CD4-positive, alpha-beta T cell treated with Interferon gamma for 1 hour (primary cell): ENCODE data around the gene CXXC1.
"Not testable (repeated sequence)": the region's sequence is repeated elsewhere in the genome, so short reads cannot be mapped to it uniquely, and the experiment has no call there.

Experiments used
- DNase-seq: peaks from one replicate; pipeline ENCODE4 v3.0.0-alpha.2; 2020

The CXXC1 gene

DNA sequence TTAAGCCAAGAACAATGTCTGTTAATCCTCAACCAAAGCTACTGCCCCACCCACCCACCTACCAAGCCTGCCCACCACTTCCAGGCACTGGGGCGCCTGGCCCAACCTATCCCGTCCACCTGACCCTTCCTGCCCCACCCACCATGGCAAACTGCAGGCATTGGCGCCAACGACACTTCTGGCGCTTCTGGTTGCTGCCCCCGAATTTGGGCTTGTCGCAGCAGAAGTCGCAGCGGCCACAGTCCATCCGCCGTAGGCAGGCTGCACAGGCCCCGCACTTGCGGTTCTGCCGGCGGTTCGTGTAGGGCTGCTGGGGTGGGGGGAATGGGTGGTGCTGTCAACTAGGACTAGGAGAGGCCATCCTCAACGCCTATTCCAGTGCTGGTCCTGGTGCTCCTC, 13.4 kb downstream of the CXXC1 start:
- DNase-seq: no peak

GRCh38 chr18:50273203-50274043, 14.1 kb downstream of the CXXC1 start:
- DNase-seq: no peak

- DNase-seq: no peak
Observed at GRCh38 chr18:50272568-50272967, 14.9 kb downstream of the CXXC1 start.

DNA sequence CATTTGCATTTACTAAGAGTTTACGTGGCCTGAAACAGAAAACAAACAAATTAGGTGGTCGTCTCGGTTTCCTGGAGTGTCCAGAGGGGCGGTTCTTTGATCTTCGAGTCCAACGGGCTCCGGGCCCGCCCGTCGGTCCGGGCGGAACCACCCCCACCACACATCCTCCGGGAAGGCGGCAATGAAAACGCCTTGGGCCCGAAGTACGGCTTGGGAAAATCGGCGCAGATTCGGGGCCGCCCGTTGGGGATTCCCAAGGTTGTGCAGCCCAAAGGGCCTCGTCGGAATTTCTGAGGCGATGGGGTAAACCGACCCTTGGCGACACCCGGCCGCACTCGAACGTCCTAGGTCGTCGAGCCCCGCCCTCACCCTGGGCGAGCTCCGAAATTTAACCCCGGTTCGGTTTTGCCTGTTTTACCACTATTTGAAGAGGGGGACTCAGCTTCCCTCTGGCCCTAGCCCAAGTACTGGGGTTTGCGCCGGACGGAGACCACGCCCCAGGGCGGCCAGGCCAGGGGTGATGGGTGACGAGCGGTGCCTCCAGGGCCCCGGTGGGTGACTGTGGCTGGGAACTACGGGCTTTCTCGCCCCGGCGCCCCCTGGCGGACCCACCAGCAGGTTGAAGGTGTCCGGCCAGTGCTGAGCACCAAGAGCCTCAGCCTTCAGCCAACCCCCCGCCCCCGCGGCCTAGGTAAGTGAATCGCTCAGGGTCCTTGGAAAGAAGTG, 19.3 kb downstream of the CXXC1 start:
- DNase-seq: peak; percentile 80

GRCh38 chr18:50266248-50266704, 21.2 kb downstream of the CXXC1 start, which contains the start of gene CFAP53:
Gene CFAP53 (minus strand): TSS chr18:50266495. CDS start chr18:50266404, 91 bp downstream.
- peak; percentile 89 for DNase-seq

GRCh38 chr18:50262977-50263376, 24.5 kb downstream of the CXXC1 start:
- no peak for DNase-seq

GRCh38 chr18:50250935-50251334, 36.6 kb downstream of the CXXC1 start:
- no peak for DNase-seq

DNA sequence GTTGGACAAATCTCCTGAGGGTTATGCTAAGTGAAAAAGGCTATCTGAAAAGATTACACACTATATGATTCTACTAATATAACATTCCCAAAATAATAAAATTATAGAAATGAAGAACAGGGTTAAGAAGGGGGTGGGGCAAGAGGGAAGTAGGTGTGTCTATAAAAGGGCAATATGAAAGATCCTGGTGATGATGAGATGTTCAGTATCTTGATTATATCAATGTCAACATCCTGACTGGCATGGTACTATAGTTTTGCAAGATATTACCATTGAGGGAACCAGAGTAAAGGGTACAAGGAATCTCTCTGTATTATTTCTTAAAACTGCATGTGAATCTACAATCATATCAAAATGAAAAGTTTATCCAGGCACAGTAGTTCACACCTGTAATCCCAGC, 37.9 kb downstream of the CXXC1 start:
- DNase-seq: no peak

DNA sequence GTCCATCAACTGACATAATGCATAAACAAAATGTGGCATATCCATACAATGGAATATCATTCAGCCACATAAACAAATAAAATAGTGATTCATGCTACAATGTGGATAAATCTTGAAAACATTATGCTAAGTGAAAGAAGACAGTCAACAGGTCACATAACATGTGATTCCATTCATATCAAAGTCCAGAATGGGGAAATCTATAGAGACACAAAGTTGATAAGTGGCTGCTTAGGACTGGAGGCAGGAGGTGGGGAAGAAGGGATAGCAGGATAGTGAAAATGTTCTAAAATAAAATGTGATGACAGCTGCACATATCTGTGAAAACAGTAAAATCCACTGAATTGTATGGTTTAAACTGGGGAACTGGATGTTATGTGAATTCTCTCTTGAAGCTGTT, 39.9 kb downstream of the CXXC1 start:
- DNase-seq: no peak

DNA sequence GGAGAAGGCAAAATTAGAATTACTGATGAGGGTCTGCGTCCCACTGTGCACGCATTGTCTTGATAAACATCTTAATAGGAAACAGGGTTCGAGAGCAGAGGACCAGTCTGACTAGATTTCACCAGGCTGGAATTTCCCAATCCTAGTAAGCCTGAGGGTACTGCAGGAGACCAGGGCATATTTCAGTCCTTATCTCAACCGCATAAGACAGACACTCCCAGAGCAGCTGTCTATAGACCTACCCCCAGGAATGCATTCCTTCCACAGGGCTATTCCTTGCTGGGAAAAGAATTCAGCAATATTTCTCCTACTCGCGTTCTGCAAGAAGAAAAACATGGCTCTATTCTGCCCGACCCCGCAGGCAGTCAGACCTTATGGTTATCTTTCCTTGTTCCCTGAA, 45.7 kb downstream of the CXXC1 start:
- not testable (repeated sequence) for DNase-seq

DNA sequence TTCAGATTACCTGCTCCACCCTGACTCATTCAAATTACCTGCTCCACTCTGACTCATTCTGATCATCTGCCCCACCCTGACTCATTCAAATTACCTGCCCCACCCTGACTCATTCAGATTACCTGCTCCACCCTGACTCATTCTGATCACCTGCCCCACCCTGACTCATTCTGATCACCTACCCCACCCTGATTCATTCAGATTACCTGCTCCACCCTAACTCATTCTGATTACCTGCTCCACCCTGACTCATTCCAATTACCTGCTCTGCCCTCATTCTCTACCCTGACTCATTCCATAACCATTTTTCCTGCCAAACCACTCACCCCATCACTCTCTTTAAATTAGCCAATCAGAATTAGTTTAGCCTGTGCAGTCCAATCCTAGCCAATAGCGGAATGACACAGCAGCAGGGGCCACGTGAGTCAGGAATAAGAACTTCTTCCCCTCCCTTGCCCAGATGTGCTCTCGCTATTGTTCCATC, 47.4 kb downstream of the CXXC1 start:
- DNase-seq: no peak

GRCh38 chr18:50232419-50232818, 55.1 kb downstream of the CXXC1 start:
- DNase-seq: no peak
